Fibroblast of villous mesenchyme (primary cell): ENCODE results near the gene NRXN3. TPM values are rescaled to one million over a fixed set of nuclear protein-coding genes. Genes with fewer than 3 reads are reported as not detected.
A peak's percentile ranks its signal among the peaks of the same experiment; 100 is the strongest.

Experiments used
- DNase-seq: peaks from one replicate; pipeline ENCODE4 v3.0.0-alpha.2; 2010; ENCODE audit warnings: low read depth
- H3K4me3 ChIP-seq: 2 replicates; pipeline ENCODE4 v1.5.1; 2011; ENCODE audit warnings: low read depth, mild to moderate bottlenecking, low read length
- CTCF ChIP-seq: IDR thresholded peaks from 2 replicates; pipeline ENCODE4 v1.5.1; 2012; ENCODE audit warnings: low read depth, mild to moderate bottlenecking, low read length; ENCODE audit not compliant: insufficient read depth
- total RNA-seq: library from RNA; depleted of rRNA; stranded (reverse); fragments of >200 nt; gene quantifications from 2 replicates; pipeline ENCODE4 v1.2.3, GENCODE V29; 2012

Gene NRXN3
- total RNA-seq, 1 donor = 7.3 TPM

GRCh38 chr14:79352076-79352630 lies 1182.0 kb downstream of the NRXN3 start:
- TF ChIP-seq CTCF = no peak
- H3K4me3 ChIP-seq = no peak overlapping the region
- peak; percentile 12 for DNase-seq

DNA sequence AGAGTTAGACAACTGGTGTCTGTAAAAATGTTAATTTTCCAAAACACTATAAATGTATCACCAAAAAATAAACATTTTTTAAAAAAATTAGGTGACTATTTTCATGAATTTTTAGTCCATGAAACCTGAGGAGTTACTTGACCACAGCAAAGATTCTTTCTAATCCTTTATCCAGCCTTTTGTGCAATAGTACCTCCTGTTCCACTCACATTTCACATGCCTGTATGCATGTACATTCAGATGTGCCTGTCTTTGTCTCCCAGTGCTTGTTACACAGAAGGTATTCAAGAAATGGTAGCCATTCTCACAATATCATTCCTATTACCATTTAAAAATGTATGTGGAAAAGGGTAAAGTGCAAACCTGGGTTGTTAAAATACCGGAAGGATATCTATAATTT lies 1184.2 kb downstream of the NRXN3 start:
- DNase-seq = no peak
- TF ChIP-seq CTCF = no peak

GRCh38 chr14:79356040-79356439 lies 1185.9 kb downstream of the NRXN3 start:
- H3K4me3 ChIP-seq = no peak overlapping the region
- DNase-seq = peak; percentile 63
- peak; percentile 26 for TF ChIP-seq CTCF

More for the DNA sequence above, 1184.2 kb downstream of the NRXN3 start:
- H3K4me3 ChIP-seq = no peak overlapping the region

GRCh38 chr14:79357307-79357706 lies 1187.1 kb downstream of the NRXN3 start:
- DNase-seq = no peak
- TF ChIP-seq CTCF = no peak
- H3K4me3 ChIP-seq = no peak overlapping the region

- no peak for TF ChIP-seq CTCF
- DNase-seq = no peak
- no peak overlapping the region for H3K4me3 ChIP-seq
Observed at GRCh38 chr14:79363291-79363690, 1193.1 kb downstream of the NRXN3 start.

- TF ChIP-seq CTCF = no peak
- no peak overlapping the region for H3K4me3 ChIP-seq
- peak; percentile 92 for DNase-seq
Observed at GRCh38 chr14:79369359-79370332, 1199.5 kb downstream of the NRXN3 start.
